ENCODE measurements around the gene SMPDL3A.
A peak's percentile ranks its signal among the peaks of the same experiment; 100 is the strongest.

The SMPDL3A gene

DNA sequence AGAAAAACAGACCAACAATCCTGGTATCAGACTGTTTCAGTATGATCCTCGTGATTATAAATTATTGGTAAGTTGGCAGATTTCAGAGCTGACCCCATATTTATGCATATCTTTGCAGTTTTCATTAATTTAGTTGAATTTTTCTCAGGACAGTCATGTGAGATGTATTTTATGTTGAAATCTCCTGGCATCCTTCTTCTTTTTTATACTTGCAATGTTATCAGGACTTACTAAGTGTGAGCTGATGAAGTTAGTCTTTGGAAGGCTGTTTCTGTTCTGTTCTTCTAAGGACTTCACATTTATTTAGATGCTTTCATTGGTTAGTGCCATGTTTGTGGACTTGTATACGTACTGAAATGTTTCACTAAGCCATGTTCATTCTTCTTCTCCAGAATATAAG, 17.2 kb downstream of the SMPDL3A start:
- no peak for DNase-seq

- no peak for DNase-seq
Measured at GRCh38 chr6:122808121-122808885, 19.2 kb downstream of the SMPDL3A start.

DNA sequence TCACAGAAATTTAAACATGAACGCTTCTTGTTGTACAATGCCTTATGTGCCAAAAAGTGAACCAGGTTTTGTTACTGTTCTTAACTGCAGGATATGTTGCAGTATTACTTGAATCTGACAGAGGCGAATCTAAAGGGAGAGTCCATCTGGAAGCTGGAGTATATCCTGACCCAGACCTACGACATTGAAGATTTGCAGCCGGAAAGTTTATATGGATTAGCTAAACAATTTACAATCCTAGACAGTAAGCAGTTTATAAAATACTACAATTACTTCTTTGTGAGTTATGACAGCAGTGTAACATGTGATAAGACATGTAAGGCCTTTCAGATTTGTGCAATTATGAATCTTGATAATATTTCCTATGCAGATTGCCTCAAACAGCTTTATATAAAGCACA, 19.9 kb downstream of the SMPDL3A start:
- DNase-seq, result no peak

- no peak for DNase-seq
Measured at GRCh38 chr6:122809691-122810090, 20.6 kb downstream of the SMPDL3A start.

- DNase-seq, result no peak
Measured at GRCh38 chr6:122810189-122810588, 21.1 kb downstream of the SMPDL3A start.

- DNase-seq, result no peak
Measured at GRCh38 chr6:122817358-122817757, 28.3 kb downstream of the SMPDL3A start.

- no peak for DNase-seq
Measured at GRCh38 chr6:122817766-122818165, 28.7 kb downstream of the SMPDL3A start.

DNA sequence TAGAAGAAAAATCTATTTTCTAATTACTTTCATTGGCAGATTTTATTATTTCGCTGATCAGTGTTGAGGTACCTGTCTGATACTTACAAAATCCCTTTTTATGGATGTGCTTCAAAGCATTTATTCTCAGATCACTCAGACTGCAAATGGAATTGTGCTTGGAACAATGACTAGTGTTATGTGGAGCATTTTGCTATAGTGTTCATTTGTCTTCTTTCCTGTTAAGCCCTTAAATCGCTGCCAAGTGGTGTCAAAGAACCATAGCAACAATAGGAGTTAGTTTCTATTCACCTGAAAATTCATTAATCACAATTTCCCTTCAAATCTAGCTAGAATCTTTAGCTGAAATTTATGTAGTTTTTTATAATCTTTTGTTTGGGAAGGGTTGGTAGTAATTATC, 29.8 kb downstream of the SMPDL3A start:
- no peak for DNase-seq

GRCh38 chr6:122821095-122821494, 32.0 kb downstream of the SMPDL3A start:
- DNase-seq, result no peak

- no peak for DNase-seq
Measured at GRCh38 chr6:122825163-122825562, 36.1 kb downstream of the SMPDL3A start.

GRCh38 chr6:122829456-122829855, 40.4 kb downstream of the SMPDL3A start:
- DNase-seq, result no peak

GRCh38 chr6:122831511-122831910, 42.5 kb downstream of the SMPDL3A start:
- no peak for DNase-seq

DNA sequence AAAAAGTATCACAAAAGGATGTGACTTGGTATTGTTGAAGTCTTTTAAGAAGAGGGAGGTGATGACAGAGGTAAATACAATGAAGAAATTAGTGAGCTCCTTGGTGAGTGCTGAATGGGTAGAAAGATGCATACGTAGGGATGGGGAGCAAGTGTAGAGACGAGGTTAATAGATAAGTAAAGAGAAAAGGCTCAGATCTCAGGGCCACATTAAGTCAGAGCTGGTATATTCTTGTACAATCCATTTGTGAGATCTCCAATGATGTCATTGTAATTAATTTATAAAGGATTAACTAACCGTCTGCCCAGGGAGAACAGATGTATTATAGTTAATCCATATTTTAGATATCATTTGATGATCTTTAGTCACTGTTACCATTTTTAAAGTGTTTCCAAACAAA, 43.4 kb downstream of the SMPDL3A start:
- DNase-seq, result no peak

DNA sequence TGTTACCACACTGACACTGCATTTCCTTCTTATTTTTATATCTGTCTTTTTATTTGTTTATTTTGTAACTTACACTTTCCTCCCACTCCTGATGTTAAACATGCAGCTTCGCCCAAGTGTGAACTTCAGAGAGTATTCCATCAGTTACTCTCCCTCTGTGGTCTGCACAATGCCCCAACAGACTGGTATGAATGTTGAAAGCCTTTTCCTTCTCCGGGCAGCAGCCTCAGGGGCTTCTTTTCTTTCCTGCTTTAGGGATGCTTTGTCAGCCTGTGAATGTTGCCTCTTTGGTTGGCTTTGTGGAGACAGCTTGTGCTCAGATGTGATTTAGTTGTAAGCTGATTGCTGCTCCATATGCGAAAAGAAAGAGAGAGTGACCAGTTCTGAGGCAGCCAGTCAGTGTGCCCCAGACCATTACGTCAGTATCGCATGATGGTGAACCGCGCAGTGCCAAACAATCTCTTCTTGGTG, 44.0 kb downstream of the SMPDL3A start:
- DNase-seq, result peak; percentile 71

DNA sequence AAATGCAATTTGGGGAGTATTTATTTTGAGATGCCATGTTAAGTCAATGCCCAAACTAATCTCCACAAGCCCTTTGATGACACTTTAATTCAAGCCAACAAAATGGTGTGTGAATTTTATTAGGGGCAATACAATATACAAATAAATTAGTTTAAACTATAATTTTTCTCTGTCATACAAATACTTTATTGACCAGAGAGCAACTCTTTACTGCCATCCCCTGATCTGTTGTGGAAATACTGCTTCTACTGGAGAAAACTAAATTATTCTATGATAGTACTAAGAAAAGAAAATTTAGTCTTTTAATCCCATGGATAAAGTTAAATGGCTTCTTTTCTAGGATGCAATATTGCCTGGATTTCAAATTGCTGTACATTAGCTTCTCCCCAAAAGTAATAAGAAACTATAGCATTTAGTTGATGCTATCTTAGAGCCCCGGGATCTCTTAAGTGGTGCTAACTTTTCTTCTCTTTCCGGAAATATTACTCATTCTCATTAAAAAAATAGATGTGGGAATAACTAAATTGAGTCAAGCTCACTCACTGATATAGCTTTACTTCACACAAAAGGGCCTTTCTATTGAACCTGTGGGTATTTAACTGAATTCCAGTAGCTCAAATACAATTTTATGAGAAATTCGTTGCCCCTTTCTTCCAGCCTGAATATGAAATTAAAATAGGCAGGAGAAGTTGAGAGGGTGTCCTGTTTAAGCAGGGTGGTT, 49.2 kb downstream of the SMPDL3A start:
- no peak for DNase-seq

GRCh38 chr6:122839472-122839871, 50.4 kb downstream of the SMPDL3A start:
- DNase-seq, result peak; percentile 75

DNA sequence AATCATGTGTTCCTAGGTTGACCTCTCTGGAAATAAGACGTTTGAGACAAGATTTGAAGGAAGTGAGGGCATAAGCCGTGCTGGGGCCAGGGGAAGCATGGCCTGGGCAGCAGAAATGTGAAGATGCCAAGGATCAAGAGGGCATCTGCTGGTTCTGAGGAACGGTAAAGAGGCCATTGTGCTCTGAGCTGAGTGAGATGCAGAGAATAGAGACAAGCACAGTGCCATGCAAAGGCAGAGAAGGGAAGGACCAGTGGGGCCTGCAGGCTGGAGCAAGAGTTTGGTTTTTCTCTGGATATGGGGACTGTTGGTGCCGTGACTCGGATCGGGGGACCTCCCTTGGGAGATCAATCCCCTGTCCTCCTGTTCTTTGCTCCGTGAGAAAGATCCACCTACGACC, 50.8 kb downstream of the SMPDL3A start:
- DNase-seq, result no peak

- DNase-seq, result no peak
Measured at GRCh38 chr6:122845464-122845863, 56.4 kb downstream of the SMPDL3A start.

GRCh38 chr6:122845916-122846612, 57.0 kb downstream of the SMPDL3A start:
- no peak for DNase-seq

GRCh38 chr6:122853259-122853995, 64.4 kb downstream of the SMPDL3A start:
- DNase-seq, result no peak

Data from islet precursor cell (in vitro differentiated cells).